B cell (primary cell): Measurements from ENCODE around the gene ECE2. TPM values are rescaled to one million over a fixed set of nuclear protein-coding genes. Genes with fewer than 3 reads are reported as not detected.

Experiments
- ATAC-seq: fragments of 200-7000 bp; cut with Tn5 transposase; one replicate; pipeline ENCODE4 v1.10.0; 2021; ENCODE audit warnings: low read depth, mild to moderate bottlenecking, moderate number of reproducible peaks, moderate library complexity
- CTCF ChIA-PET: fragments of 350-600 bp; sonication (Branson Sonifier 250); formaldehyde crosslinking; loops from one replicate; lab custom pipeline; 2021; ENCODE audit warnings: antibody characterized with exemption, inconsistent platforms; lab: Charles Lee
- POLR2A ChIA-PET: fragments of 350-600 bp; sonication (Branson Sonifier 250); formaldehyde crosslinking; loops from one replicate; lab custom pipeline; 2021; ENCODE audit warnings: antibody characterized with exemption; lab: Charles Lee
- DNase-seq: peaks from one replicate; pipeline ENCODE4 v3.0.0; 2013
- H2AFZ ChIP-seq: 2 replicates; pipeline ENCODE4 v1.6.1; 2012; ENCODE audit warnings: mild to moderate bottlenecking, low read depth, low read length; ENCODE audit not compliant: insufficient read depth, poor library complexity, severe bottlenecking
- H3K27ac ChIP-seq, 2 donors: 1 replicate in 1 of 2; 2 replicates in 1 of 2; pipeline ENCODE4 v1.5.1; 2012 to 2013; ENCODE audit warnings: low read length in 2 of 2, mild to moderate bottlenecking in 2 of 2, moderate library complexity in 1 of 2
- H3K27me3 ChIP-seq, 4 experiments: fragments of 200-600 bp in 1 of 4; sonication (generic) in 1 of 4; replicated peaks in 1 of 4; 1 replicate in 2 of 4; 2 replicates in 2 of 4; pipeline versions ENCODE4 v1.6.1 to v1.7.0; 2013 to 2016; ENCODE audit warnings: low read length in 3 of 4, mild to moderate bottlenecking in 2 of 4, mixed read lengths in 1 of 4, moderate library complexity in 1 of 4; ENCODE audit not compliant: insufficient read depth in 4 of 4, control insufficient read depth in 3 of 4; ENCODE audit errors: control extremely low read depth in 1 of 4
- H3K36me3 ChIP-seq, 2 experiments: replicated peaks in 1 of 2; 1 replicate in 1 of 2; 2 replicates in 1 of 2; pipeline versions ENCODE4 v1.6.1 to v1.7.1; 2013; ENCODE audit warnings: low read length in 1 of 2; ENCODE audit not compliant: insufficient read depth in 2 of 2, control insufficient read depth in 1 of 2; ENCODE audit errors: control extremely low read depth in 1 of 2, extremely low read depth in 1 of 2
- H3K4me1 ChIP-seq, 2 donors: fragments of 200-600 bp in 1 of 2; sonication (generic) in 1 of 2; 1 replicate in 1 of 2; 2 replicates in 1 of 2; pipeline versions ENCODE4 v1.5.1 to v1.6.1; 2013 to 2017; ENCODE audit warnings: low read length in 2 of 2; ENCODE audit not compliant: control insufficient read depth in 2 of 2, insufficient read depth in 2 of 2
- H3K4me2 ChIP-seq: replicated peaks from 2 replicates; pipeline ENCODE3; 2012; ENCODE audit warnings: mild to moderate bottlenecking, low read depth, low read length; ENCODE audit not compliant: poor library complexity, severe bottlenecking
- H3K4me3 ChIP-seq, 5 experiments: fragments of 200-600 bp in 1 of 5; sonication (generic) in 1 of 5; 1 replicate in 3 of 5; 2 replicates in 2 of 5; pipeline versions ENCODE4 v1.5.1 to v1.7.0; 2011 to 2016; ENCODE audit warnings: low read length in 4 of 5, mild to moderate bottlenecking in 4 of 5, low read depth in 2 of 5, control low read depth in 1 of 5, moderate library complexity in 1 of 5; ENCODE audit not compliant: insufficient read depth in 1 of 5; ENCODE audit errors: control extremely low read depth in 1 of 5, extremely low read depth in 1 of 5
- H3K79me2 ChIP-seq: fragments of 200-600 bp; sonication (generic); one replicate; pipeline ENCODE4 v1.6.0; 2016; ENCODE audit warnings: low read length; ENCODE audit not compliant: control insufficient read depth, insufficient read depth
- H3K9ac ChIP-seq: fragments of 200-600 bp; sonication (generic); 2 replicates; pipeline ENCODE4 v1.6.1; 2017; ENCODE audit warnings: mild to moderate bottlenecking, low read length, moderate library complexity
- H3K9me3 ChIP-seq, 3 donors: one replicate each; pipeline versions ENCODE4 v1.6.1 to v1.7.1; 2013; ENCODE audit warnings: low read length in 2 of 3; ENCODE audit not compliant: control insufficient read depth in 2 of 3, insufficient read depth in 1 of 3; ENCODE audit errors: control extremely low read depth in 1 of 3
- H4K20me1 ChIP-seq: 2 replicates; pipeline ENCODE4 v1.6.0; 2012; ENCODE audit warnings: mild to moderate bottlenecking, low read length; ENCODE audit not compliant: insufficient read depth, control insufficient read depth, poor library complexity, severe bottlenecking
- H3K27ac Mint-ChIP-seq: one replicate; pipeline ENCODE4 v1.8.0; 2021; ENCODE audit warnings: mixed read lengths
- H3K27me3 Mint-ChIP-seq: one replicate; pipeline ENCODE4 v1.8.0; 2021; ENCODE audit warnings: mixed read lengths
- H3K4me1 Mint-ChIP-seq: one replicate; pipeline ENCODE4 v1.8.0; 2021; ENCODE audit warnings: mixed read lengths
- H3K4me3 Mint-ChIP-seq: one replicate; pipeline ENCODE4 v1.8.0; 2021; ENCODE audit warnings: mixed read lengths
- H3K9me3 Mint-ChIP-seq: one replicate; pipeline ENCODE4 v1.8.0; 2022; ENCODE audit warnings: mixed read lengths; ENCODE audit not compliant: insufficient read depth
- CTCF ChIP-seq: fragments of 200-600 bp; IDR thresholded peaks from one replicate; pipeline ENCODE4 v1.8.0; 2022; ENCODE audit warnings: antibody characterized with exemption, mild to moderate bottlenecking
- EZH2 ChIP-seq: IDR thresholded peaks from 2 replicates; pipeline ENCODE4 v1.6.1; 2012; ENCODE audit warnings: borderline replicate concordance, low read depth, mild to moderate bottlenecking, moderate library complexity, low read length; ENCODE audit not compliant: insufficient read depth, poor library complexity, severe bottlenecking
- whole genome bisulfite sequencing: methylation state at CpG from one replicate; pipeline ENCODE4 v1.1.5; 2013; ENCODE audit warnings: missing lambda C conversion rate; ENCODE audit not compliant: insufficient coverage; 5-methylcytosine and 5-hydroxymethylcytosine counted together
- intact Hi-C: fragments of 100-400 bp; cut with micrococcal nuclease; formaldehyde crosslinking; loops from one replicate; pipeline ENCODE4 v1.10.0; 2022
- polyA plus RNA-seq: library from polyadenylated mRNA; depleted of rRNA; stranded (reverse); fragments of >200 nt; gene quantifications from 2 replicates; pipeline ENCODE4 v1.2.3, GENCODE V29; 2012
- total RNA-seq, 2 donors: library from RNA; stranded (reverse); fragments of 120-200 nt in 1 of 2; gene quantifications; 1 replicate in 1 of 2; 2 replicates in 1 of 2; pipeline versions ENCODE4 v1.2.3 to v1.2.4, GENCODE V29; 2013 to 2022

Gene ECE2
- total and polyA plus RNA-seq, 2 donors (not counting 1 experiment from before 2014, with no cell fraction given): not detected

GRCh38 chr3:184230603-184231528 lies 45.0 kb upstream of the ECE2 start:
- Mint-ChIP-seq H3K4me3 (peak overlapping the region; percentile 83), H3K27ac (peak overlapping the region; percentile 61), H3K27me3 (peaks cover 42% of the 10 kb centered on the region), H3K9me3 (no peaks in the 10 kb centered on the region), H3K4me1 (peaks cover 20% of the 10 kb centered on the region)
- H3K27ac ChIP-seq: no peak overlapping the region
- H3K9me3 ChIP-seq: peaks cover 0 to 3% (median 0%) of the 10 kb centered on the region in 3 donors
- ATAC-seq (no peak), DNase-seq (peak; percentile 42)
- no peaks in the 10 kb centered on the region for H3K36me3 ChIP-seq
- H3K4me2 ChIP-seq: peak overlapping the region; percentile 100
- TF ChIP-seq CTCF (no peak), EZH2 (no peak)
- H3K4me3 ChIP-seq: peak overlapping the region in 3 of 5 experiments; percentile 59 to 74 (median 60)
- peak overlapping the region; percentile 82 for H2AFZ ChIP-seq
- CTCF ChIA-PET: interaction anchor here (1.0 to 1.6 kb wide), 2 partner anchors 9 to 19 kb away, joined by 3 to 6 read pairs; no protein-coding TSS in a partner anchor
- intact Hi-C loops: no loop called here
- H3K4me1 ChIP-seq: peaks cover 15 to 25% of the 10 kb centered on the region in 2 donors
- H3K9ac ChIP-seq: peak overlapping the region; percentile 72
- POLR2A ChIA-PET: interaction anchor here (1.4 kb wide), 1 partner anchor 19 kb away, joined by 3 read pairs; the partner anchor contains the start of gene EEF1AKMT4
- no peaks in the 10 kb centered on the region for H4K20me1 ChIP-seq
- H3K79me2 ChIP-seq: no peaks in the 10 kb centered on the region
- H3K27me3 ChIP-seq: peaks cover 0 to 73% (median 39%) of the 10 kb centered on the region in 4 experiments
- 8% methylated on average over 79 of the region's 79 CpGs for WGBS

GRCh38 chr3:184231671-184232070 lies 44.2 kb upstream of the ECE2 start:
- Histone ChIP-seq H3K4me3 (no peak overlapping the region), H4K20me1 (no peaks in the 10 kb centered on the region), H3K36me3 (no peaks in the 10 kb centered on the region), H3K9ac (no peak overlapping the region), H2AFZ (no peak overlapping the region), H3K4me1 (peaks cover 15 to 25% of the 10 kb centered on the region in 2 donors), H3K79me2 (no peaks in the 10 kb centered on the region), H3K4me2 (no peak overlapping the region), H3K27ac (no peak overlapping the region), H3K9me3 (peaks cover 0 to 3% (median 0%) of the 10 kb centered on the region in 3 donors), H3K27me3 (peaks cover 0 to 70% (median 35%) of the 10 kb centered on the region in 4 experiments)
- Mint-ChIP-seq H3K9me3 (no peaks in the 10 kb centered on the region), H3K4me3 (peak overlapping the region; percentile 83), H3K4me1 (peaks cover 20% of the 10 kb centered on the region), H3K27ac (no peak overlapping the region), H3K27me3 (peaks cover 39% of the 10 kb centered on the region)
- WGBS: 58% methylated on average over 3 of the region's 3 CpGs
- POLR2A ChIA-PET: no interaction called here
- DNase-seq (no peak), ATAC-seq (no peak)
- no peak for TF ChIP-seq CTCF
- no peak for TF ChIP-seq EZH2
- intact Hi-C loops: no loop called here
- CTCF ChIA-PET: interaction anchor here (0.7 kb wide), 1 partner anchor 9 kb away, joined by 4 read pairs; no protein-coding TSS in a partner anchor
